GM19240 (cell line): ENCODE results near the gene ZBTB12.
"Not testable (repeated sequence)": the region's sequence is repeated elsewhere in the genome, so short reads cannot be mapped to it uniquely, and the experiment has no call there.

Experiments
- DNase-seq: peaks from one replicate; pipeline ENCODE4 v3.0.0; 2011; ENCODE audit warnings: low spot score; ENCODE audit not compliant: insufficient read length

Gene ZBTB12

DNA sequence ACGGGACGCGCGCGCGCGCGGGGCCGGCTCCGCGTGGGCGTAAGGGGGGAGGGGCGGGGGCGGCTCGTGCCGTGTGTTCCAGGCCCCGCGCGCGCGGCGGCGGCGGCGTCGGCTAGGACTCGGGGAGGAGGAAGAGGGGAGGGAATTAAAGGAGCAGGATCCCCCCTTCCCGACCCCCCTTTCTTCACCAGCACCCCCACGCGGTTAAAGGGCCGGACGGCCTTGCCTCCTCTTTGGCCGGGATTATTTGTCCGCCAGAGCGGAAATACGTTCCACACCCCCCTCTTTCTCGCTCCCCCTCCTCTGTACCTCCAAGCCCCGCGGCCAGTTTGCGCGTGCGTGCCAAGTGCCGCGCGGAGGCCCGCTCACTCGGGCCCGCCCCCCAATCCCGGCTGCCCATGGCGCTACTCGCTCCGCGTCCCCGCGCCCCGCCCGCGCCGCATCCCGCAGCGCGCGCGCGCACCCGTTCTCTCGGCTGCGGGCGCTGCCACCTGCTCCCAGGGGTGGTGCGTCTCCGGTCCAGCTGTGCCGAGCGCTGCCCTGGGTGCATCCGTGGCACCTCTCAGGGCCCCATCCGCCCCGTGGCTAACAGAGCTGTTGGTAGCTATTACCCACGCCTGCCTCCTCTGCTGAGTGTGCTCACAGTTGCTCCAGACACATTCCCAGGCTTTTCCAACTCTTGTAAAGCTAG, at the start of gene ZBTB12:
Gene ZBTB12, minus strand, starts transcription at position 134 of the 691 bp plus-strand sequence. CDS start 781 bp downstream, outside the sequence.
- peak; percentile 68 for DNase-seq

GRCh38 chr6:31949926-31950548, 48.2 kb upstream of the ZBTB12 start:
- DNase-seq = no peak

GRCh38 chr6:31948753-31949413, 47.0 kb upstream of the ZBTB12 start:
- DNase-seq = no peak

DNA sequence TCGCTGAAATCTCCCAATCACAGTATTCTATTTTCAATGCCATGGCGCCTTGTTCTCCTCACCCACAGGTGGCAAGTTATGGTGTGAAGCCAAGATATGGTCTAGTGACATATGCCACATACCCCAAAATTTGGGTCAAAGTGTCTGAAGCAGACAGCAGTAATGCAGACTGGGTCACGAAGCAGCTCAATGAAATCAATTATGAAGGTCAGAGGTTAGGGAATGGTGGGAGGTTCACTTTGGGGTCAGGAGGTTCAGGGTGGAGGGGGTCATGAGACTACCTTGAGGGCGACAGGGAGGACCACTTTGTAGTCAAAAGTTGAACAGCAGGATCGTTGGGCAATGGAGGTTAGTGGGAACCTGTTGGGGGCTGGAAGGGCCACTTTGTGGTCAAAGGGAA, 46.4 kb upstream of the ZBTB12 start:
- no peak for DNase-seq

DNA sequence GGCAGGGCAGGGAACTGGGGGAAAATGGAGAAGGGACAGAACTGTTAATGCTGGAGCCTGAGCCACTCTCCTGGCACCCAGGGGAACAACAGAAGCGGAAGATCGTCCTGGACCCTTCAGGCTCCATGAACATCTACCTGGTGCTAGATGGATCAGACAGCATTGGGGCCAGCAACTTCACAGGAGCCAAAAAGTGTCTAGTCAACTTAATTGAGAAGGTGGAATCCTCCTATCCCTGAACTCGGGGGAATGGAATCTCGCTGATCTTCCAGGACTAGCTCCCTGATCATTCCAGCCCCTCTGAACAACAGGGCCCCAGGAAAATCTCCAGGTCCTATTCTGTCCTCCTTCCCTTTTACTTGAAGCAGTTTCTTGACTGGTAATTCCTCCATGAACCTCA, 46.0 kb upstream of the ZBTB12 start:
- DNase-seq = no peak

- DNase-seq = no peak
Measured at GRCh38 chr6:31947070-31947675, 45.3 kb upstream of the ZBTB12 start.

DNA sequence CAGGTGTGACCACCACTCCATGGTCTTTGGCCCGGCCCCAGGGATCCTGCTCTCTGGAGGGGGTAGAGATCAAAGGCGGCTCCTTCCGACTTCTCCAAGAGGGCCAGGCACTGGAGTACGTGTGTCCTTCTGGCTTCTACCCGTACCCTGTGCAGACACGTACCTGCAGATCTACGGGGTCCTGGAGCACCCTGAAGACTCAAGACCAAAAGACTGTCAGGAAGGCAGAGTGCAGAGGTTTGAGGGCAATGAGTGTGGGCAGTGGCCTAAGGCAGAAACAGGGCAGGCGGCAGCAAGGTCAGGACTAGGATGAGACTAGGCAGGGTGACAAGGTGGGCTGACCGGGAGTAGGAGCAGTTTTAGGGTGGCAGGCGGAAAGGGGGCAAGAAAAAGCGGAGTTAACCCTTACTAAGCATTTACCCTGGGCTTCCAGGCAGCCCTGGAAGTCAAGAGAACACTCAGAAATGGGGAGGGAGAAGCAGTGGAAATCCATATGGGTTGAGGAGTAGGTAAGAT, 44.5 kb upstream of the ZBTB12 start:
- no peak for DNase-seq

GRCh38 chr6:31945507-31946369, 43.9 kb upstream of the ZBTB12 start, which contains the start of gene CFB:
Gene CFB, plus strand, starts transcription at chr6:31946095. Its CDS starts 127 bp downstream, at chr6:31946222.
- no peak for DNase-seq

DNA sequence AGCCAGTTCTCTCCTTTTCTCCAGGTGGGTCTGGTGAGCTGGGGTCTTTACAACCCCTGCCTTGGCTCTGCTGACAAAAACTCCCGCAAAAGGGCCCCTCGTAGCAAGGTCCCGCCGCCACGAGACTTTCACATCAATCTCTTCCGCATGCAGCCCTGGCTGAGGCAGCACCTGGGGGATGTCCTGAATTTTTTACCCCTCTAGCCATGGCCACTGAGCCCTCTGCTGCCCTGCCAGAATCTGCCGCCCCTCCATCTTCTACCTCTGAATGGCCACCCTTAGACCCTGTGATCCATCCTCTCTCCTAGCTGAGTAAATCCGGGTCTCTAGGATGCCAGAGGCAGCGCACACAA, 43.2 kb upstream of the ZBTB12 start:
- no peak for DNase-seq

DNA sequence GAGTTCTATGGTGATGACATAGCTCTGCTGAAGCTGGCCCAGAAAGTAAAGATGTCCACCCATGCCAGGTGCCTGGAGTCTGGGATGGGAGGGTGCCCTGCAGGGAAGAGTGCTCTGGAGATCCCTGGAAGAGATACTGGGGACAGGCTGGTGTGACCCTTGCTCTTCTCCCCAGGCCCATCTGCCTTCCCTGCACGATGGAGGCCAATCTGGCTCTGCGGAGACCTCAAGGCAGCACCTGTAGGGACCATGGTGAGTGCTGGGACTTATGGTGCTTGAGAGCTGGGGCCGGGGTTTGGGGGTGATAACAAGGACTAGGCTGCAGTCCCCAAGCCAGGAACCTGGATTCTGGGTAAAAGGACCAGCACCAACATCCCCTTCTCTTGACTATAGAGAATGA, 41.9 kb upstream of the ZBTB12 start:
- DNase-seq = no peak

GRCh38 chr6:31940256-31940664, 38.4 kb upstream of the ZBTB12 start:
- no peak for DNase-seq

DNA sequence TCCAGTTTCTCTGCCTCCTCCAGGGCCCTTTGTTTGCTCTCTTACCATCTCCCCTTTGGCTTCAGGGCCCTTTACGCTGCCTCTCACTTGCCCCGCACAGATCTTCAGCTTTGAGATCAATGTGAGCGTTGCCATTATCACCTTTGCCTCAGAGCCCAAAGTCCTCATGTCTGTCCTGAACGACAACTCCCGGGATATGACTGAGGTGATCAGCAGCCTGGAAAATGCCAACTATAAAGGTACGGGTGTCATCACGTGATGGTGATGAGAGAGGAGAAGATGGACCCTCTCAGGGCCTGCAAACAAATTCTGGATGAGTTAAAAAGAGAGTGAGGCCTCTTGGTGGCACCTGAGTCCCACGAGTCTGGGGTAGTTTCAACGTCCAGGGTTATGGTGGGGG, 33.9 kb upstream of the ZBTB12 start:
- no peak for DNase-seq

GRCh38 chr6:31935021-31935420, 33.1 kb upstream of the ZBTB12 start:
- no peak for DNase-seq

DNA sequence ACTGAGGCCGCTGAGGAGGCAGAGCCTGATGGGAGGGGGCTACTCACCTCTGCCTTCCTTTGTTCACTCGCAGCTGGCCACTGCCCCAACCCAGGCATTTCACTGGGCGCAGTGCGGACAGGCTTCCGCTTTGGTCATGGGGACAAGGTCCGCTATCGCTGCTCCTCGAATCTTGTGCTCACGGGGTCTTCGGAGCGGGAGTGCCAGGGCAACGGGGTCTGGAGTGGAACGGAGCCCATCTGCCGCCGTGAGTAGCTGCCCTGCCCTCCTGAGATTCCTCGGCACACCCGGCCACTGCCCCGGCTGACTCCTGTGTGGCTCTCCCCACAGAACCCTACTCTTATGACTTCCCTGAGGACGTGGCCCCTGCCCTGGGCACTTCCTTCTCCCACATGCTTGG, 31.7 kb upstream of the ZBTB12 start:
- no peak for DNase-seq

DNA sequence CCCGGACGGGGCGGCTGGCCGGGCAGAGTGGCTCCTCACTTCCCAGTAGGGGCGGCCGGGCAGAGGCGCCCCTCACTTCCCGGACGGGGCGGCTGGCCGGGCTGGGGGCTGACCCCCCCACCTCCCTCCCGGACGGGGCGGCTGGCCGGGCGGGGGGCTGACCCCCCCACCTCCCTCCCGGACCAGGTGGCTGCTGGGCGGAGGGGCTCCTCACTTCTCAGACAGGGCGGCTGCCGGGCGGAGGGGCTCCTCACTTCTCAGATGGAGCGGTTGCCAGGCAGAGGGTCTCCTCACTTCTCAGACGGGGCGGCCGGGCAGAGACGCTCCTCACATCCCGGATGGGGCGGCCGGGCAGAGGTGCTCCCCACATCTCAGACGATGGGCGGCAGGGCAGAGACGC, 30.3 kb upstream of the ZBTB12 start:
- DNase-seq = not testable (repeated sequence)

GRCh38 chr6:31930962-31931361, 29.1 kb upstream of the ZBTB12 start:
- DNase-seq = no peak

DNA sequence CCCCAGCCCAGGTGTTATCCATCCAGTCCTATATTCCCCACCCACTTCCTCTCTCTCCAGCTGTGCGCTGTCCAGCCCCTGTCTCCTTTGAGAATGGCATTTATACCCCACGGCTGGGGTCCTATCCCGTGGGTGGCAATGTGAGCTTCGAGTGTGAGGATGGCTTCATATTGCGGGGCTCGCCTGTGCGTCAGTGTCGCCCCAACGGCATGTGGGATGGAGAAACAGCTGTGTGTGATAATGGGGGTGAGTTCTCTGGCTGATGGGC, 26.7 kb upstream of the ZBTB12 start:
- no peak for DNase-seq

- no peak for DNase-seq
Measured at GRCh38 chr6:31927863-31928671, 26.2 kb upstream of the ZBTB12 start.

DNA sequence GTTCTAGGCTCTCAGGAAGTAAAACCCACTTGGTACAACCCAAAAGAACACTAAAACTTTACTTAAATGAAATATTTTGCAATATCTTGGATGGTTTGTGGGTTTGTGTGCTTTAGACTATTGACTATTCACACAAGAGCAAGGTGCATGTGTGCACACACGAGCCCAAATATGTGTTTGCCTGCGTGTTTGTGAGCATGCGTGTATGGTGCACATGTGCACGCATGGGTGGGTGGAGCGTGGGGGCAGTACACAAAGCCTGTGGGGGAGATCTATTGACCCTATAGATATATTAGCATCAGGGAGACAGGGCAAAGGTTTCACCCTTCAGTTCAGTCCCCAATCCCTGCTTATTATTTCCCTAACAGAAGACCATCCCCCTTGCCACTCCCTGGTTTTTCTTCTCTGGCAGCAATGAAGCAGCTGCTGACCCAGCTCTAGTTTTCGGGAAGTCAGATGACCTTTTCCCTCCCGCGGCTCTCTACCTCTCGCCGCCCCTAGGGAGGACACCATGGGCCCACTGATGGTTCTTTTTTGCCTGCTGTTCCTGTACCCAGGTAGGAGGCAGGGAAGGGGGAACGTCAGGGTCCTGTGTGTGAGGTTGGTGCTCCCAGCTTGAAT, 25.5 kb upstream of the ZBTB12 start, which contains the start of gene C2:
Gene C2, plus strand, starts transcription at position 476 of the 621 bp plus-strand sequence. Its CDS starts 36 bp downstream, at position 512.
- no peak for DNase-seq

GRCh38 chr6:31922942-31923341, 21.1 kb upstream of the ZBTB12 start:
- no peak for DNase-seq
